HL-60 (cell line): ENCODE measurements around the gene SPEM1.

Source experiments
- DNase-seq, 2 experiments: peaks; one replicate each; pipeline ENCODE4 v3.0.0-alpha.2; 2010 to 2020; ENCODE audit warnings: low read depth in 1 of 2, low spot score in 1 of 2
- H3K27ac ChIP-seq: fragments of 250-450 bp; sonication (Bioruptor Pico); replicated peaks from 2 replicates; pipeline ENCODE4 v1.5.1; 2020; ENCODE audit warnings: mild to moderate bottlenecking, moderate library complexity
- H3K27me3 ChIP-seq: fragments of 250-450 bp; sonication (Bioruptor Pico); 2 replicates; pipeline ENCODE4 v1.5.1; 2021; ENCODE audit warnings: mild to moderate bottlenecking, moderate library complexity; ENCODE audit not compliant: insufficient read depth, poor library complexity, severe bottlenecking
- H3K4me3 ChIP-seq: replicated peaks from 2 replicates; pipeline ENCODE4 v1.5.1; 2011; ENCODE audit warnings: mild to moderate bottlenecking, control low read depth, low read length; ENCODE audit not compliant: insufficient read depth
- CTCF ChIP-seq: IDR thresholded peaks from one replicate; pipeline ENCODE4 v1.5.1; 2011; ENCODE audit warnings: low read length, control low read depth, inconsistent platforms; ENCODE audit not compliant: insufficient read depth
- GABPA ChIP-seq: IDR thresholded peaks from 2 replicates; pipeline ENCODE4 v1.6.1; 2012; ENCODE audit warnings: low read depth
- POLR2AphosphoS5 ChIP-seq: IDR thresholded peaks from 2 replicates; pipeline ENCODE4 v1.6.1; 2012; ENCODE audit warnings: low read depth
- REST ChIP-seq: IDR thresholded peaks from 2 replicates; pipeline ENCODE4 v1.6.1; 2012; ENCODE audit warnings: low read depth; ENCODE audit not compliant: insufficient replicate concordance
- SPI1 ChIP-seq: IDR thresholded peaks from 2 replicates; pipeline ENCODE4 v1.6.1; 2012; ENCODE audit warnings: low read depth, mild to moderate bottlenecking, borderline replicate concordance

Gene SPEM1

GRCh38 chr17:7418472-7419152, 1.5 kb upstream of the SPEM1 start:
- TF ChIP-seq POLR2AphosphoS5 (no peak), SPI1 (no peak), GABPA (no peak), REST (no peak), CTCF (no peak)
- H3K27ac ChIP-seq: no peak overlapping the region
- DNase-seq: no peak

GRCh38 chr17:7421186-7421585, 1.1 kb downstream of the SPEM1 start:
- Histone ChIP-seq H3K4me3 (no peak overlapping the region), H3K27ac (no peak overlapping the region), H3K27me3 (no peaks in the 10 kb centered on the region)
- TF ChIP-seq GABPA: no peak
- TF ChIP-seq CTCF: no peak
- no peak for TF ChIP-seq REST
- TF ChIP-seq POLR2AphosphoS5: no peak
- no peak for TF ChIP-seq SPI1
- no peak for DNase-seq

More at GRCh38 chr17:7418472-7419152, 1.5 kb upstream of the SPEM1 start:
- Histone ChIP-seq H3K27me3 (no peaks in the 10 kb centered on the region), H3K4me3 (no peak overlapping the region)

- no peak for TF ChIP-seq SPI1
- no peak for TF ChIP-seq GABPA
- no peak for TF ChIP-seq REST
- TF ChIP-seq CTCF: no peak
- no peak for TF ChIP-seq POLR2AphosphoS5
- DNase-seq: no peak
- no peak overlapping the region for H3K4me3 ChIP-seq
Measured at GRCh38 chr17:7423679-7424078, 3.6 kb downstream of the SPEM1 start.

More at GRCh38 chr17:7423679-7424078, 3.6 kb downstream of the SPEM1 start:
- Histone ChIP-seq H3K27ac (no peak overlapping the region), H3K27me3 (no peaks in the 10 kb centered on the region)
